ENCODE results near the gene AKNAD1. TPM values are rescaled to one million over a fixed set of nuclear protein-coding genes. Genes with fewer than 3 reads are reported as not detected.

The AKNAD1 gene
- total RNA-seq, 1 donor from 2014 or later, result 0.37 TPM

DNA sequence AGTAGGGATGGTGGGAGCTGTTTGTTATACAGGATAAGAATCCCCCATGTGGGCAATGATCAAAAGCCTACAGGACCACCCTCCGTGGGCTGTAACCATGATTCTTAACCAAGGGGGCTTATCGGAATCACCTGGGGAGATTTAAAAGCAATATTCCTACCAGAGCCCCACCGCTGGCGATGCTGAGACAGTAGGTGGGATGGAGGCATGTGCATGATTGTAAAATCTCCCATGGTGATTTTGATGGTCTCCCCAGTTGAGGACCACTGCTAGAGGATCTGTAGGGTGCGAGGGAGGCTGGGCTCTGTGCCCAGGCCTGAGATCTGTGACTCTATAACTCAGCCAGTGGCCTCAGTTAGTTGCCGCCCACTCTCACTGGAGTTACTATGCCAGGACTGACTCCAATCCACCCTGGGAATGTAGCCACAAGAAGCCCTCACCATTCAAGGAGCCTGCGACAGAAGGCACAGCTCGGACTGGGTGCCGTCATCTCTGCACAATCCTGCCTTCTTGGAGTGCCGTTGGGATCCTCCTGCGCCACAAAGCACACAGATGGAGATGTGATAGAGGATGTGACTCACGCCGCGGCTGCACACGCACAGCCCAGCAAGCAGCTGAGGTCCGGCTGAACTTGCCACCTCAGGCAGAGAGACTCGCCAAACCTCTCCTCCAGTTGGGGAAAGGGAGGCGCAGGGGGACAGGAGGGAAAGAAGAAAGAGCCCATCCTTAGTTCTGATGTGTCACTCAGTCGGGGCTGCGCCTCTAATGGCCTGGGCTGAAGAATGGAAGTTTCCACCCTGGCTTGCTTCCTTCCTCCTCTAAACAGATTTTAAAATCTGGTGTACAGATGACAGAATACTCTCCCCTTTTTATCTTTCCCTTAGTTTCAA lies 26.5 kb downstream of the AKNAD1 start:
- peak; percentile 41 for DNase-seq (ENCODE audit: low spot score)

GRCh38 chr1:108829498-108829916 lies 27.4 kb downstream of the AKNAD1 start:
- DNase-seq (ENCODE audit: low spot score), result no peak

GRCh38 chr1:108828074-108828961 lies 28.6 kb downstream of the AKNAD1 start:
- peak; percentile 70 for DNase-seq (ENCODE audit: low spot score)

GRCh38 chr1:108826081-108826635 lies 30.7 kb downstream of the AKNAD1 start:
- no peak for DNase-seq (ENCODE audit: low spot score)

GRCh38 chr1:108824051-108824450 lies 32.8 kb downstream of the AKNAD1 start:
- DNase-seq (ENCODE audit: low spot score), result no peak

- no peak for DNase-seq (ENCODE audit: low spot score)
Observed at GRCh38 chr1:108823632-108824031, 33.3 kb downstream of the AKNAD1 start.

- DNase-seq (ENCODE audit: low spot score), result no peak
Observed at GRCh38 chr1:108819878-108820277, 37.0 kb downstream of the AKNAD1 start.

- no peak for DNase-seq (ENCODE audit: low spot score)
Observed at GRCh38 chr1:108817811-108818210, 39.1 kb downstream of the AKNAD1 start.

DNA sequence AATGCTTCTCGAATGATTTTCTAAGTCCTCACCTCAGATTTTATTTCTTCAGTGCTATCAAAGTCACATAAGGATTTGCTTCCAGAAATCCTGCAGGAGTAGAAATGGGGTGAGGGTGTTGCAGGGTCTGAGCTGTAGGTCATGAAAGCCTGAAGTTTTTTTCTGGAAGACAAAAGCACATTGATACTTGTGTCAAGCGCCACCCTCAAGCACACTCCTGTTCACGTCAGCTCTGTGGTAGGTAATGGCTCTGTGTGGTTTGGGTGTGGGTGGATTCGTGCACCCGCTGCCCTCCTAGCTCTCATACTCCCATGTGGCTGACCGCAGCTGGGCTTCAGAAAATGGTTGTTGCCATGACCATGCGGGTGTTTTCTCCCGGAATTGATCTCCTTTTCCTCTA lies 39.9 kb downstream of the AKNAD1 start:
- DNase-seq (ENCODE audit: low spot score), result no peak

GRCh38 chr1:108816049-108816893 lies 40.6 kb downstream of the AKNAD1 start:
- DNase-seq (ENCODE audit: low spot score), result peak; percentile 67

DNA sequence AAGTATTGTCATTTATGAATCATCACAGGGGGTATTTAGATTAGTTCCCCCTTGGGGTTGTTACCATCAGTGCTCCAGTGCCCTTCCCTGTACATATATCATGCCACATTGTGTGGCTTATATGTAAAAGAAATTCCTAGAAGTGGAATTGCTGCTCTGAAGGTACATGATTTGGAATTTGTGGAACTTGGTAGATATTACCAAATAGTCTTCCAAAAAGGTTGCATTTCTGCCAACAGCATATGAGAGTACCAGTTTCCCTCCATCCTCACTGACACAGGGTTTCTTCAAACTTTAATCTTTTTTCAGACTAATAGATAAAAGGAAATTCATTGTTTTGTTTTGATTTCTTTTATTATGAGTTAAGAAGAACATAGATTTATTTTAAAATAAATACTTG lies 41.3 kb downstream of the AKNAD1 start:
- no peak for DNase-seq (ENCODE audit: low spot score)

DNA sequence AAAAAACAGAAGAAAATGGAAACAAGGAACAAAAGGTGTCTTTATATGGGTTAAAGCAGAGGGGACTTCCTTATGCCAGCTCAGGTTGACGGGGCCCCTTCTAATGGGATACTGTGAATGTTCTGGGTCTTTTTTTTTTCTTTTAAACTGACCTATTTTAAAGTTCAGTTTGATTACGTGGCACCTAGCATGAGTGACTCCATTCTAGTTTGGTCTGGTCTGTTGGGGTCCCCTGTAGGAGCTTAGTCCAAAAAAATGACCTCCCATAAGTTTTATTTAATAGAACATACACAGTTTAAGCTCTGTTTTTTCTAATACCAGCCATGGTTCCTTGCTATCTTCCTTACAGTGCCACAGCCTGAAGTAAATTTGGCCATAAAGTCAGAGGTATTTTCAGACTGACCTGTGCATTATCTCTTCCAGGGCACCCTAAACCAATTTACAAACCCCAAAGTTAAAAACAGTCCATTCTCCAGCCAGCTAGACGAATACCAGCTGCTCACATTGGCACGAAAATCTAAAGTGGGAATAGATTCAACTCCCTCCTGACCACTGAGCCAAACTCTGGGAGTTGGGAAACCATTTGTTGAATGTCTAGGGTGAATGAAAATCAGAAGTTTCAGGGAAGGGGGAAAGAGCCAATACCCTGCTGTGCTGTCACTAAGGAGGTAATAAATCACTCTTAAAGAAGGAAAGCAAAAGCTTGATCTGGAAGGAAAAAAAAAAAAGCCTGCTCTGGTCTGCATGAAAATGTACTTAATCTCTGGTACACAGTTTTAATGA lies 42.4 kb downstream of the AKNAD1 start:
- DNase-seq (ENCODE audit: low spot score), result no peak

DNA sequence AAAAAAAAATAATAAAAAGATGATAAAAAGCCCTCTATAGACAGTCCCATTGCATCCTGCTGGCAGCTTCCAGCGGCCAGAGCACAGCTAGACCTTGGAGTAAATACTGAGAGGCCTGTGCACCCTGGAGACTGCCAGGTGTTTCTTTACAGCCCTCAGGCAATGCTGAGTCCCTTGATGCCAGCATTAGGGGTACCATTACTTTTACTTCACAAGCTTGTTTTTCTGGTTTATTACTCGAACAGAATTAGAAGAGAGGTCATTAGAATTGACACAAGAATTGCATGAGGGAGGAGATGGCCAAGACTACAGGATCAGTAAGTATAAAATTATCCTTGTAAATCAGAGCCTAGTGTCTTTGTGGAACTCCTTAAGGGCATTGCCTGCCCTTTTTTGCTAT lies 43.6 kb downstream of the AKNAD1 start:
- no peak for DNase-seq (ENCODE audit: low spot score)

DNA sequence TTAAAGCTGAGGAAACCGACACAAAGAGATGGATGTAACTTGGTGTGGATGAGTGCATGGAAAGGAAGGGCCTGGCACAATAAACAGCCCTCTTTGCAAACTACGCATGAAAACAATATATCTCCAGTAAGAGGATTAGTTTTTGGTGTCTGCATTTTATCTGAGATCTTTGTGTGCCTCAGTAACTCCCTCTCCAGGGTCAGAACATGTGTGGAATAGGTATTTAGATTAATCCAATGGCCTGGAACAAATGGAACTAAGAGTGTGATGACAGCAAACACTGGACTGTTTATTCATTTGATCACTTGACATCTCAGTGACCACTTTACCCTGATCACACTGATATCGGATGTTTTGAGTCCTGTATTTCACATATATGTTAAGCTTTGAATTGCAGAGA lies 45.3 kb downstream of the AKNAD1 start:
- no peak for DNase-seq (ENCODE audit: low spot score)

GRCh38 chr1:108808438-108808837 lies 48.5 kb downstream of the AKNAD1 start:
- no peak for DNase-seq (ENCODE audit: low spot score)

- DNase-seq (ENCODE audit: low spot score), result no peak
Observed at GRCh38 chr1:108803548-108803947, 53.3 kb downstream of the AKNAD1 start.

GRCh38 chr1:108801101-108801500 lies 55.8 kb downstream of the AKNAD1 start:
- no peak for DNase-seq (ENCODE audit: low spot score)

DNA sequence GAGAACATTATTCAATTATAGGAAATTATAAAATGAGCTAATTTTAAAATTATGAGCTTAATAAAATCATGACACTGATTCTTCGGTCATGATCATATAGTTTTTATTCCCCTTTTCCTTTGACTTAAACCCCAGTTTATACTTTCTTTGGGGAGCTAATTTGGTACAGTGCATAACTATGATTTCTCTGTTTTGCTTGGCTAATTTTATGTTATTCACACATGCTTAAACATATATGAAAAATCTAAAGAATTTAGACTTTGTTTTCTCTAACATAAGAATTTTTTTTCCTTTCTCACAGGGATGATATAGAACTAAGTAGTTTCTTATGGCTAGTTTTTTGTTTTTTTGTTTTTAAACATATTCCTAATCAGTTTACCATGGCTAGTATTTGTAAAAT lies 57.9 kb downstream of the AKNAD1 start:
- no peak for DNase-seq (ENCODE audit: low spot score)

DNA sequence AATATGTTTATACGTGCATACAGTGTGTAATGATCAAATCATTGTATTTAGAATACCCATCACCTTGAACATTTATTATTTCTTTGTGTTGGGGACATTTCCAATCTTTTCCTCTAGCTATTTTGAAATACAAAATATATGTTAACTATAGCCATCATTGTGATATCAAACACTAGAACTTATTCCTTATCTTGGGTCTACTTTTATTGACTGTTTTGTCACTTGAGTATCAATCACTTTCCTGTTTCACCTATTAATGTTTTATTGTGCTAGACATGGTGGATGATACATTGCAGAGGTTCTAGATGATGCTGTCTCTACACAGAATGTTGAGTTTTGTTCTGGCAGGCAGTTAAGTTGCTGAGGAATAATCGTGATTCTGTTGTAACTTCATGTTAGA lies 64.5 kb downstream of the AKNAD1 start:
- no peak for DNase-seq (ENCODE audit: low spot score)

GRCh38 chr1:108791790-108792189 lies 65.1 kb downstream of the AKNAD1 start:
- DNase-seq (ENCODE audit: low spot score), result no peak

GRCh38 chr1:108785880-108786279 lies 71.0 kb downstream of the AKNAD1 start:
- no peak for DNase-seq (ENCODE audit: low spot score)
